Hematopoietic multipotent progenitor cell treated with erythropoietin and hydrocortisone succinate and interleukin-3 and kit ligand, for 4 days (in vitro differentiated cells): ENCODE data around the gene SLC1A3.
A peak's percentile ranks its signal among the peaks of the same experiment; 100 is the strongest.

ENCODE experiments used
- DNase-seq: peaks from one replicate; pipeline ENCODE4 v3.0.0-alpha.2; 2015

SLC1A3 gene

GRCh38 chr5:36723912-36724311 lies 117.5 kb downstream of the SLC1A3 start:
- peak; percentile 34 for DNase-seq

- DNase-seq = peak; percentile 92
Measured at GRCh38 chr5:36724467-36725332, 118.3 kb downstream of the SLC1A3 start.

GRCh38 chr5:36726317-36726716 lies 119.9 kb downstream of the SLC1A3 start:
- no peak for DNase-seq

GRCh38 chr5:36726767-36727166 lies 120.4 kb downstream of the SLC1A3 start:
- DNase-seq = no peak

GRCh38 chr5:36728697-36729543 lies 122.5 kb downstream of the SLC1A3 start:
- DNase-seq = peak; percentile 92

GRCh38 chr5:36730537-36731216 lies 124.3 kb downstream of the SLC1A3 start:
- no peak for DNase-seq

GRCh38 chr5:36733183-36733582 lies 126.8 kb downstream of the SLC1A3 start:
- DNase-seq = no peak

- peak; percentile 76 for DNase-seq
Measured at GRCh38 chr5:36734422-36734821, 128.0 kb downstream of the SLC1A3 start.

GRCh38 chr5:36735891-36736290 lies 129.5 kb downstream of the SLC1A3 start:
- DNase-seq = no peak
